Measurements from ENCODE around the gene TRPM1. TPM values are rescaled to one million over a fixed set of nuclear protein-coding genes. Genes with fewer than 3 reads are reported as not detected.

The TRPM1 gene
- under 1 TPM in 3 of 6 experiments, not detected in 3; 0.03 to 0.18 (median 0.17) TPM for total RNA-seq (2021; fragmentation: NEBNext Ultra II Directional; extraction: Animal tissue kit (Norgen Biotek cat#: 25700))
- long read RNA-seq = 0 reads

DNA sequence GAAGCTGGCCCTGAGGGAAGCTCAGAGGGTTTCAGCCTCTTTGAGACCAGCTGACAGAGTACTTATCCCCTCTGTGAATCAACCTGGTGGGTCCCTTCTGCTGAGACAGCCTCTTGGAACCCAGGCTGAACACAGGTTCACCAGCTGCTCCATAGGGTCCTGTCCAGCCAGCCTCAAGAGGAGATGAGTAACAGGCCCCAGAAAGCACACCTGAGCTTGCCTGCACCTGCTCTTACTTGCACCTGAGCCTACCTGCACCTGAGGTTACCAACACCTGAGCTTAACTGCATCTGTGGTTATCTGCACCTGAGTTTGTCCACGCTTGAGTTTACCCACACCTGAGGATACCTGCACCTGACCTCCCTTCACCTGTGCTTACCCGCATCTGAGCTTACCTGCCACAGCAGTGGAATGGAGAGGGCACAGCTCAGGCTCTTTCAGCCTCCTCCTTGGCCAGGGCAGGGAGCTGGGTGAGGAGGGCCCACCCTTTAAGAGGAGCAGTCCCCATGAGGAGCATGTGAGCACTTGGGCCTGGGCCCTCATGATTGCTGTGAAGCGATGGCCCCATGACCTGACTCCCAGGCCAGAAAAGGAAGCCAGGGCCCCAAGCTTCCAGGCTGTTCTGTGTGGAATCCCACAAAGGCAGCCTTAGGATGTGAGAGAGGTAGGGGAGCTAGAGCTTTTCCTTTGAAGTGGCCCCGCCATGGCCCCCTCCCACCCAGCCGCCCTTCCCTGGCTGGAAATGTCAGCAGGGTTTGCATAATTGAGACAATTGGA lies at the start of gene TRPM1:
TSS of gene TRPM1 (minus strand) at position 464 of the 777 bp plus-strand sequence. CDS start 20,370 bp downstream, outside the sequence.
- Mint-ChIP-seq H3K27me3 (ENCODE audit: insufficient read depth) (no peaks in the 10 kb centered on the region; the same call in 1 of the 2 replicates), H3K36me3 (ENCODE audit: low read depth) (no peaks in the 10 kb centered on the region), H3K9me3 (no peaks in the 10 kb centered on the region), H3K4me1 (ENCODE audit: low read depth) (peaks cover 50% of the 10 kb centered on the region), H3K27ac (no peak within 1 kb of the TSS), H3K4me3 (no peak within 1 kb of the TSS)
- DNase-seq = no peak
- TF ChIP-seq, protein P1, sequence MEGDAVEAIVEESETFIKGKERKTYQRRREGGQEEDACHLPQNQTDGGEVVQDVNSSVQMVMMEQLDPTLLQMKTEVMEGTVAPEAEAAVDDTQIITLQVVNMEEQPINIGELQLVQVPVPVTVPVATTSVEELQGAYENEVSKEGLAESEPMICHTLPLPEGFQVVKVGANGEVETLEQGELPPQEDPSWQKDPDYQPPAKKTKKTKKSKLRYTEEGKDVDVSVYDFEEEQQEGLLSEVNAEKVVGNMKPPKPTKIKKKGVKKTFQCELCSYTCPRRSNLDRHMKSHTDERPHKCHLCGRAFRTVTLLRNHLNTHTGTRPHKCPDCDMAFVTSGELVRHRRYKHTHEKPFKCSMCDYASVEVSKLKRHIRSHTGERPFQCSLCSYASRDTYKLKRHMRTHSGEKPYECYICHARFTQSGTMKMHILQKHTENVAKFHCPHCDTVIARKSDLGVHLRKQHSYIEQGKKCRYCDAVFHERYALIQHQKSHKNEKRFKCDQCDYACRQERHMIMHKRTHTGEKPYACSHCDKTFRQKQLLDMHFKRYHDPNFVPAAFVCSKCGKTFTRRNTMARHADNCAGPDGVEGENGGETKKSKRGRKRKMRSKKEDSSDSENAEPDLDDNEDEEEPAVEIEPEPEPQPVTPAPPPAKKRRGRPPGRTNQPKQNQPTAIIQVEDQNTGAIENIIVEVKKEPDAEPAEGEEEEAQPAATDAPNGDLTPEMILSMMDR (IDR thresholded peaks at IDR 0.05) = no peak

DNA sequence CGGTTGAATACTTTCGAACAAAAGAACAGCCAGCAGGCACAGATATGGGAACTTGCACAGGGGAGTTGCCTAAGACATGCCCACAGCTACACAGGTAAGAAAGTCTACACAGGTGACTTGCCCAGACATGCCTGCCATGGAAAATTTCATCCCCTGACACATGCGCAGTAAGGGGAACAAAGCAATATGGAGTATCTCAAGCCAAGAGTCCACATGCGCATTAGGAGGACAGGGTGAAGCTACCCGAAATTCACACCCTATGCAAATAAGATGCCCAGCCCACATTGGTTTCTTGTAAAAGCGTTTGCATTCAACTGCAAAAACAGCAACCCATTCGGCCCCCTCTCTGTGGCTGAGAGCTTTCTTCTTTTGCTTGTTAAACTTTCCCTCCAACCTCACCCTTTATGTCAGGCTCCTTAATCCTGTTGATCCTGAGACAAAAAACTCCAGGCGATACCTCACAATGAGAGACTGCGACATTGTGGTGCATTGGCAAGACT lies 49.3 kb upstream of the TRPM1 start:
- no peaks in the 10 kb centered on the region for H3K9me3 Mint-ChIP-seq
- no peak for DNase-seq
- peaks cover 37% of the 10 kb centered on the region for H3K27me3 Mint-ChIP-seq (ENCODE audit: insufficient read depth)
- TF ChIP-seq, protein P1 (IDR thresholded peaks at IDR 0.05) = no peak
- no peaks in the 10 kb centered on the region for H3K36me3 Mint-ChIP-seq (ENCODE audit: low read depth)
- no peaks in the 10 kb centered on the region for H3K4me1 Mint-ChIP-seq (ENCODE audit: low read depth)
- H3K27ac Mint-ChIP-seq = no peak overlapping the region
- H3K4me3 Mint-ChIP-seq = no peak overlapping the region

DNA sequence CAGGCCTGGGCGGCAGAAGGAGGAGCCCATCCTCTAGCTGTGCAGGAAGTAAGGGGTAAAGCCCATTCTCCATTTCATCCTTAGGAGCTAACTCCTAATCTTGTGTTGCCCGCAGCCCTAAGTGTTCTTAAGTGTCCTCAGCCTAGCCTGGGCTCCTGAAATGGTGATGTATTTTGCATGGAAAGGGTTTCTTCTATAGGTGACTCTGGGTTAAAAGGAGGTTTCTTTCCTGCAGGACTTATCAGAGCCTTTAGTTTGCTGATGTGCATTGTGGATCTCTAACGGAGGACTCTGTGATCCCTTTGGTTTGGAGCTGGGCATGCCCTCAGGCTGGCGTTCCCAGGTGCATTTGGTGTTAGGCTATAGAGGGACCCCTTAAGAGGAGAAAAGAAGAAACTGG lies 48.5 kb upstream of the TRPM1 start:
- Mint-ChIP-seq H3K4me3 (no peak overlapping the region), H3K27me3 (ENCODE audit: insufficient read depth) (peaks cover 30% of the 10 kb centered on the region), H3K4me1 (ENCODE audit: low read depth) (peaks cover 5% of the 10 kb centered on the region; the same call in 1 of the 2 replicates), H3K36me3 (ENCODE audit: low read depth) (no peaks in the 10 kb centered on the region), H3K9me3 (no peaks in the 10 kb centered on the region), H3K27ac (no peak overlapping the region)
- DNase-seq = no peak
- TF ChIP-seq, protein P1 (IDR thresholded peaks at IDR 0.05) = no peak

DNA sequence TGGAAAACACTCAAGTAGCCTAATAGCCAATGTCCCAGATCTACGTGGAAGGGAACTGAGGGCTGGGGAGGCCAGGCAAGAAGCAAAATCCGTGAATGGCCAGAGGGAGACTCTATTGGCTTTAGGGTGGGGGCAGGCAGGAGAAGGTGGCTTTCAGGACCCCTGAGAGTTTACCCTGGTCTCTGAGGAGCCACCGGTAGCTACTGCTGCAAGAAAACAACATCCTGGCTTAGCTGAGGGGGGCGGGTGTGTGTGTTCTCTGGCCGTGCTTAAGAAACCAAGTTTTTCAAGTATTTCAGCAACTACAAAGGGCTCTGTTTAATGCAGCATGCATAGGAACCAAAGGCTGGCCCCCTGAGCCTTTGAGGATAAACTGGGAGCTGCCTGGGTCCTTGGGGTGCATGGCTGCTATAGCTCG lies 47.6 kb upstream of the TRPM1 start:
- Mint-ChIP-seq H3K9me3 (no peaks in the 10 kb centered on the region), H3K4me3 (no peak overlapping the region), H3K27me3 (ENCODE audit: insufficient read depth) (peaks cover 26% of the 10 kb centered on the region), H3K36me3 (ENCODE audit: low read depth) (no peaks in the 10 kb centered on the region), H3K27ac (no peak overlapping the region), H3K4me1 (ENCODE audit: low read depth) (peaks cover 7% of the 10 kb centered on the region; the same call in 1 of the 2 replicates)
- no peak for DNase-seq
- TF ChIP-seq, protein P1 (IDR thresholded peaks at IDR 0.05) = no peak

DNA sequence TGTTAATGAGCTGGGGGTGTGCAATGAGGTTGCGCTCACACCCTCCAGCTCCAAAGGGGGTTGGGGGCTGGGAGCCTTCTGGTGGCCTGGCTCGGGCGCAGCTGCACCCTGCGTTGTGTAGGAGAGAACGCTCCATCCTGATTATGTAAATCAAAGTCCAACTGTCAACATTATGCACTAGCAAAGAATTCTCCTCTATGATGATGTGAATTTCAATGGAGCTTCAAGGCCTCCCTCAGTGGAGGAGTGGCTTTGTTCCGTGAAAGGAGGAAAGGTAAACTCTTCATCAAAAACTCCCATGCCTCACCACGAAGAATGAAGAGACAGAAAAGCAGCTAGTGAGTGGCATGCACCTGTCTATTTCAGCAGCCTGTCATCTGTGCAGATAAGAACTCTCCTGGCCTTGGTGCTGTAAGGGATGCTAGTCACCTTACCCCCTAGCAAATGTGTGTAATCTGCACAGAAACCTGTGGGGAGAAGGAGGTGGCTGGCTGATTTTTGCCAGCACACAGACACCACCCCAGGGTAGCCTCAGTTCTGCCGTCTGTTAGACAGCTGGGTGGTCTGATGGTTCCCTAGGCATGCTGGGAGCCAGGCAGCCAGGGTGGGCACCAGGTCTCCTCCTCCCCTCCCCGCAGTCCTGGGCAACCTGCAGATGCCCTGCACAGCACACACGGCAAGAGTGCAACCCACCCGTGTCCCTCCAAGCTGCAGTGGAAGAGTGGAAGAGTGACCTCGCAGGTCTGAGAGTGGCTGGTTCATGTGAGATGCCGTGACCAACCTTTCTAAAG lies 47.0 kb upstream of the TRPM1 start:
- H3K4me1 Mint-ChIP-seq (ENCODE audit: low read depth) = peaks cover 11% of the 10 kb centered on the region; the same call in 1 of the 2 replicates
- no peak overlapping the region for H3K27ac Mint-ChIP-seq
- TF ChIP-seq, protein P1 (IDR thresholded peaks at IDR 0.05) = no peak
- DNase-seq = no peak
- no peaks in the 10 kb centered on the region for H3K36me3 Mint-ChIP-seq (ENCODE audit: low read depth)
- no peak overlapping the region for H3K4me3 Mint-ChIP-seq
- no peaks in the 10 kb centered on the region for H3K9me3 Mint-ChIP-seq
- H3K27me3 Mint-ChIP-seq (ENCODE audit: insufficient read depth) = peaks cover 24% of the 10 kb centered on the region

All from HFFc6 (cell line).